CD4-positive, alpha-beta T cell treated with Interleukin-12 subunit alpha and Interleukin-12 subunit beta, for 1 hour (primary cell): Measurements from ENCODE around the gene SYNGR1.
"Not testable (repeated sequence)": the region's sequence is repeated elsewhere in the genome, so short reads cannot be mapped to it uniquely, and the experiment has no call there.

Source experiments
- DNase-seq: peaks from one replicate; pipeline ENCODE4 v3.0.0-alpha.2; 2020

SYNGR1 gene

GRCh38 chr22:39411828-39412365, 62.1 kb downstream of the SYNGR1 start:
- not testable (repeated sequence) for DNase-seq

DNA sequence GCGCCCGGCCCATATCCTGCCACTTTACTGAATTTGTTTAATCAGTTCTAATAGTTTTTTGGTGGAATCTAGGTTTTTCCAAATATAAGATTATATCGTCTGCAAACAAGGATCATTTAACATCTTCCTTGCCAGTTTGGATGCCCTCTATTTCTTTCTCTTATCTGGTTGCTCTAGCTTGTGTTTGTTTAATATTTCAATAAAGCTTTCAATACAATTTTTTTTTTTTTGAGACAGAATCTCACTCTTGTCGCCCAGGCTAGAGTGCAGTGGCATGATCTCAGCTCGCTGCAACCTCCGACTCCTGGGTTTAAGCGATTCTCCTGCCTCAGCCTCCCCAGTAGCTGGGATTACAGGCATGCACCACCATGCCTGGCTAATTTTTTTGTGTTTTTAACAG, 63.4 kb downstream of the SYNGR1 start:
- DNase-seq: not testable (repeated sequence)

GRCh38 chr22:39414377-39414776, 64.6 kb downstream of the SYNGR1 start:
- no peak for DNase-seq

DNA sequence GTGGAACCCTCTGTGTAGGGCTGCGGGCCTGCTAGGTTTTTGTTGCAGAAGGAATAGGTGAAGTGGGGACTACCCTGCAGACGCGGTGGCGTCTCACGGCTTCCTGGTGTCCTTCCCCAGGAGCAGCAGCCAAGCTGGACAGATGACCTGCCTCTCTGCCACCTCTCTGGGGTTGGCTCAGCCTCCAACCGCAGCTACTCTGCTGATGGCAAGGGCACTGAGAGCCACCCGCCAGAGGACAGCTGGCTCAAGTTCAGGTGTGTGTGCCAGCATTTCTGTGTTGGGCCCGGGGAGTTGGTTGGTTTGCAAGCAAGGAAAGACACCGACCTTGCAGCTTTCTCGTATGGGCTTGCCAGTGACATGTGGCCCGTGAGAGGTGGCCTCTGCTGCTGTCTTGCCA, 65.1 kb downstream of the SYNGR1 start:
- no peak for DNase-seq

GRCh38 chr22:39415506-39415905, 65.7 kb downstream of the SYNGR1 start:
- DNase-seq: no peak

DNA sequence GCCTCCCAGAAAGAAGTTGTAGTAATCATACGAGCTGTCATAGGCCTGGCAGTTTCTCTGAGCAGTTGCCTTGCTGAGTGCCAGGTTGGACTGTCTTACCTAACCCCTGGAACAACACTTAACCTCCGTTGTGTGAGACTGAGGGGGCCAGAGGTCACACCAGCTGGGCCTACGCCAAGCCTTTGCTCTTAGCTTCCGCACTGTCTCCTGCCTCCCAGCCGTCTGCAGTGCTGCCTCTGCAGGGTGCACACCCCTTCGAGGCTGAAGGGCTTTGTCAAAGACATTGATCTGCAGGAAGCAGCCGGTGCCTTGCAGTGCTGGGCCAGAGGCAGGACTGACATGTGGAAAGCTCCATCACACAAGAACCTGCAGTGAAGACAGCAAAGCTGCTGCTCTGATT, 66.5 kb downstream of the SYNGR1 start:
- no peak for DNase-seq

DNA sequence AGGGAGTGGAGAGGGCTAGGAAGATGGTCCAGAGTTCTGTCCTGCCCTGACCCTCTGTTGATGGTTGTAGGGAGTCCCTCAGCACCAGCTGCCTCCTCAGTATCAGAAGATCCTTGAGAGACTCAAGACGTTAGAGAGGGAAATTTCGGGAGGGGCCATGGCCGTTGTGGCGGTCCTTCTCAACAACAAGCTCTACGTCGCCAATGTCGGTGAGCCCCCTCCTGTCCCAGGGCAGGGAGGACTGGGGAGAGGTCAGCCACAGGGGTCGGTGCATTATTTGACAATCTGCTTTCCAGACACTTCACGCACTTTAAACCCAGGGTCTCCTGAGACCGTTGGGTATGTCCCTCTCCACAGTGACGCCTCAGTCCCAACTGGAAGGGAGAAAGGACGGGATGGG, 67.8 kb downstream of the SYNGR1 start:
- no peak for DNase-seq

DNA sequence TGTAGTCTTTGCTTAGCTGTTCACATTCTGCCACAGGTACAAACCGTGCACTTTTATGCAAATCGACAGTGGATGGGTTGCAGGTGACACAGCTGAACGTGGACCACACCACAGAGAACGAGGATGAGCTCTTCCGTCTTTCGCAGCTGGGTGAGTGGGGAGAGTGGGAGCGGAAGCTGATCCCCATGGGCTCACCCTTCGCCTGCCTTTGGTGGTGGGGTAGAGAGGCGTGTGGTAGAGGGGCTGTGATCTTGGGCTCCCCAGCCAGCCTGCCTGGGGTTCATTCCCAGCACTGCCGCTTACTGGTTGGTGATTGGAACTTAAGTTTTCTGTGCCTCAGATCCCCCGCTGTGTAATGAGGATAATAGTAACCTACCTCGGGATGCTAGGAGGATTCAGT, 68.9 kb downstream of the SYNGR1 start:
- DNase-seq: no peak

DNA sequence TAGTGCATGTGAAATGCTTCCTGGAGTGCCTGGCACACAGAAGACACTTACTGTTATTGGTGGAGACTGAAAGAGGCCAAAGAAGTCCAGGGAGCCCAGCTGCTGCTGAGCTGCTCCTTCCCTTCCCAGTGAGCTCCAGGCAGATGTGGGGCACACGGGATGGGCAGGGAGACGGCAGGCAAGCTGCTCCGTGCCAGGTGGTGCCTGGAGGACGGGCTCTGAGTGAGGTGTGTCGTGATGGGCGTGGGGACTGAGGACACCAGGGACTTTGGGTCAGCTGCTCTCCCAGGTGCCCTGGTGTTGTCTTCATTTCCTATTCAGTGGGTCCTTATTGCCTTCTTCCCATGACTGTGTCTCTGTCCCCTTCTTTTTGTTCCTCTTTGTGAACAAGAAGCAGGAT, 69.3 kb downstream of the SYNGR1 start:
- DNase-seq: no peak

DNA sequence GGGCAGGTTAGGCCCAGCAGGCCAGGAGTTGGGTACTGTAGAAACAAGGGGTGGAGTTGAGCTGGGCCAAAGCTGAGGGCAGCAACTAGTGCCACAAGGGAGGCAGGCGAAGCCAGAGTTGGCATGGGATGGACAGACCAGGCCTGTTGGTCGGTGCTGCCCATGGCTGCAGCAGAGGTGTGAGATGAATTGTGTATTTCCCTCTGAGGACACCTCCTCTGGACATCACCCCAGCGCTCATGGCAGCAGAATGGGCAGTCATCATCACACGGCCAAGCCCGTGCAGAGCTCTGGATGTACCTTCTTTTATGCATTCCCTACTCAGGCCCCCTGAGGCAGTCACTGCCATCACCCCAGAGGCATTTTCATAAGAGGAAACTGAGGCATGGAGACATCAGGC, 70.1 kb downstream of the SYNGR1 start:
- DNase-seq: no peak

- no peak for DNase-seq
These were observed 71.9 kb downstream of the SYNGR1 start for GRCh38 chr22:39421691-39422090.

- no peak for DNase-seq
These were observed 72.3 kb downstream of the SYNGR1 start for GRCh38 chr22:39422101-39422500.

DNA sequence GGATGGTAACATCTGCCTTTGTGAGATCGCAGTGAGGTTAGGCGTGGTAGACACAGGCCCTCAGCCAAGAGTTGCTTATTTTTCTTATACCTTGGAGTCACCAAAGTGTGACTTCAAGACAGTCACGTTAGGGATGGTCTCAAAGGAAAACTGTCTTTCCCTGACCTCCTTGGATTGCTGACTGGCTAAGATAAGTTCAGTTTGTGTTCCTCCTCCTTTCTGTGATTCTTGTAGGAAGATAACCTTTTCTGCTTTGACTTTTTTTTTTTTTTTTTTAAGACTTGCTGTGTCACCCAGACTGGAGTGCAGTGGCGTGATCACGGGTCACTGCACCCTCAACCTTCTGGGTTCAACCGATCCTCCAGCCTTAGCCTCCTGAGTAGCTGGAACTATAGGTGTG, 72.9 kb downstream of the SYNGR1 start:
- DNase-seq: no peak

DNA sequence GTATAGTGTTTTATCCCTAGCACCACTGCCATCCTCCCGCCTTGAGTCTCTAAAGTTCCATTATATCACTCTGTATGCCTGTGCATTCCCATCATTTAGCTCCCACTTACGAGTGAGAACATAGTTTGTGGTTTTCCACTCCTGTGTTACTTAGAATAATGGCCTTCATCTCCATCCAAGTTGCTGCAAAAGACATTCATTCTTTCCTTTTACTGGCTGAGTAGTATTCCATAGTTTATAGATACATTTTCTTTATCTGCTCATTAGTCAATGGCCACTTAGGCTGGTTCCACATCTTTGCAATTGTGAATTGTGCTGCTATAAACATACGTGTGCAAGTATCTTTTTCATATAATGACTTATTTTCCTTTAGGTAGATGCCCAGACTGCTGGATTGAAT, 74.2 kb downstream of the SYNGR1 start:
- no peak for DNase-seq

GRCh38 chr22:39426380-39427043, 76.7 kb downstream of the SYNGR1 start:
- DNase-seq: no peak

GRCh38 chr22:39427751-39428596, 78.2 kb downstream of the SYNGR1 start:
- no peak for DNase-seq

DNA sequence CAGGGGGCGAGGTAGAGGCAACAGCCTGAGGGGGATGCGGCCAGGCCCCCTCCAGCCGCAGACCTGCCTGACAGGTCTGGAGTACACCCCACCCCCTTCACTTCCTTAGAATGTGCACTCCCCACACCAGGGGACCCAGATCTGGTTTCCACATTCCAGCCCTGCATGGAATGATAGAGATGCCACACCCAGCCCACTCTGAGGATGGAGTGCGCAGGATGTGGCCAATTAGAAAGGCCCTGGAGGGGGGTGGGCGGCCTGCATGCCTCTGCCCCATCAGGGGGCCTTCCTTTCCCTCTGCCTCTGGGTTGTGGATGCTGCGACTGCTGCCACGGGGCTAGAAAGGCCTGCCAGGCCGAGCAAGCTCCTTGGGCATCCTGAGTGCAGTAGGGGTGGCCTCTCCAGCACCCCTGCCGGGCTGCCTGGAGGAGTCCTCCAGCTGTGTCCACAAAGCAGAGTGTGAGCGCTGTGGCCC, 78.8 kb downstream of the SYNGR1 start:
- DNase-seq: no peak

- DNase-seq: no peak
These were observed 79.4 kb downstream of the SYNGR1 start for GRCh38 chr22:39429186-39429585.

GRCh38 chr22:39429916-39430575, 80.3 kb downstream of the SYNGR1 start:
- no peak for DNase-seq

- DNase-seq: no peak
These were observed 80.9 kb downstream of the SYNGR1 start for GRCh38 chr22:39430576-39431150.

- no peak for DNase-seq
These were observed 81.5 kb downstream of the SYNGR1 start for GRCh38 chr22:39431216-39431801.

GRCh38 chr22:39431821-39432251, 82.0 kb downstream of the SYNGR1 start:
- no peak for DNase-seq

GRCh38 chr22:39432361-39432811, 82.6 kb downstream of the SYNGR1 start:
- no peak for DNase-seq
